H54 (cell line): ENCODE measurements around the gene PSTPIP1.

Source experiments
- DNase-seq: peaks from one replicate; pipeline ENCODE4 v3.0.0; 2011; ENCODE audit warnings: low spot score, mixed read lengths; ENCODE audit not compliant: insufficient read length
- FAIRE-seq: peaks from 3 replicates; lab custom pipeline; 2011; peaks lifted over from hg19 to GRCh38; lab: Jason Lieb, UNC
- POLR2A ChIP-seq: IDR thresholded peaks from 2 replicates; pipeline ENCODE4 v1.6.1; 2011; ENCODE audit warnings: low read depth, mild to moderate bottlenecking, low read length

Gene PSTPIP1

GRCh38 chr15:76987276-76987675 is 7.7 kb upstream of the PSTPIP1 start:
- FAIRE-seq: no peak
- DNase-seq: no peak
- TF ChIP-seq POLR2A: no peak

- FAIRE-seq (no peak), DNase-seq (no peak)
Measured at GRCh38 chr15:76987896-76988860, 6.7 kb upstream of the PSTPIP1 start.

GRCh38 chr15:76988867-76989780 is 5.8 kb upstream of the PSTPIP1 start:
- no peak for TF ChIP-seq POLR2A
- no peak for FAIRE-seq
- no peak for DNase-seq

More at GRCh38 chr15:76987896-76988860, 6.7 kb upstream of the PSTPIP1 start:
- no peak for TF ChIP-seq POLR2A

- TF ChIP-seq POLR2A: no peak
- no peak for DNase-seq
- FAIRE-seq: no peak
Measured at GRCh38 chr15:76991048-76991447, 3.9 kb upstream of the PSTPIP1 start.

- DNase-seq (no peak), FAIRE-seq (no peak)
- TF ChIP-seq POLR2A: no peak
Measured at GRCh38 chr15:76991741-76992645, 2.9 kb upstream of the PSTPIP1 start.

GRCh38 chr15:76993114-76993725 is 1.7 kb upstream of the PSTPIP1 start:
- DNase-seq (no peak), FAIRE-seq (no peak)
- TF ChIP-seq POLR2A: no peak

GRCh38 chr15:76994001-76994400 is 925 bp upstream of the PSTPIP1 start:
- peak; percentile 44 for DNase-seq
- no peak for TF ChIP-seq POLR2A
- no peak for FAIRE-seq

- FAIRE-seq (no peak), DNase-seq (no peak)
- TF ChIP-seq POLR2A: no peak
Measured at GRCh38 chr15:76994496-76994895, 430 bp upstream of the PSTPIP1 start.

GRCh38 chr15:76996076-76996525 is 1.2 kb downstream of the PSTPIP1 start:
- no peak for TF ChIP-seq POLR2A
- no peak for DNase-seq
- FAIRE-seq: no peak

- TF ChIP-seq POLR2A: no peak
- FAIRE-seq: no peak
- DNase-seq: peak; percentile 35
Measured at GRCh38 chr15:76996526-76997401, 1.8 kb downstream of the PSTPIP1 start.

- no peak for TF ChIP-seq POLR2A
- DNase-seq (no peak), FAIRE-seq (no peak)
Measured at GRCh38 chr15:76998663-76999285, 3.8 kb downstream of the PSTPIP1 start.
